Upper lobe of right lung (tissue), 1 donor: ENCODE data around the gene LUZP1. TPM values are rescaled to one million over a fixed set of nuclear protein-coding genes. Genes with fewer than 3 reads are reported as not detected.
A peak's percentile ranks its signal among the peaks of the same experiment; 100 is the strongest.

Experiments
- ATAC-seq: fragments of 200-7000 bp; cut with Tn5 transposase; one replicate; pipeline ENCODE4 v1.9.1; 2020; ENCODE audit warnings: mild to moderate bottlenecking, moderate library complexity
- DNase-seq: peaks from one replicate; pipeline ENCODE4 v3.0.0-alpha.2; 2020
- H3K27ac ChIP-seq: fragments of 200-600 bp; one replicate; pipeline ENCODE4 v1.8.0; 2022
- H3K27me3 ChIP-seq: fragments of 200-600 bp; one replicate; pipeline ENCODE4 v1.8.0; 2022; ENCODE audit warnings: mild to moderate bottlenecking
- H3K36me3 ChIP-seq: fragments of 200-600 bp; one replicate; pipeline ENCODE4 v1.8.0; 2022
- H3K4me1 ChIP-seq: fragments of 200-600 bp; one replicate; pipeline ENCODE4 v1.8.0; 2022
- H3K4me3 ChIP-seq: fragments of 200-600 bp; one replicate; pipeline ENCODE4 v1.8.0; 2022; ENCODE audit warnings: mild to moderate bottlenecking
- H3K9me3 ChIP-seq: fragments of 200-600 bp; one replicate; pipeline ENCODE4 v1.8.0; 2022
- intact Hi-C: fragments of 100-400 bp; cut with DNase I; formaldehyde crosslinking; loops from one replicate; pipeline ENCODE4 v1.11.0; 2022
- total RNA-seq: library from RNA; stranded (reverse); fragmentation: NEBNext Ultra II Directional; extraction: Animal tissue kit (Norgen Biotek cat#: 25700); gene quantifications from one replicate; pipeline ENCODE4 v1.2.1, GENCODE V29; 2021
- TF ChIP-seq, protein P1 (sequence below): fragments of 200-600 bp; IDR thresholded peaks from one replicate; pipeline ENCODE4 v1.8.0; 2022; ENCODE audit warnings: antibody characterized with exemption
- donor health status: DM: no; HTN: yes; CAD: no; lungs with severe emphysema.

The LUZP1 gene
- total RNA-seq, 1 donor from 2014 or later, result 36.4 TPM

DNA sequence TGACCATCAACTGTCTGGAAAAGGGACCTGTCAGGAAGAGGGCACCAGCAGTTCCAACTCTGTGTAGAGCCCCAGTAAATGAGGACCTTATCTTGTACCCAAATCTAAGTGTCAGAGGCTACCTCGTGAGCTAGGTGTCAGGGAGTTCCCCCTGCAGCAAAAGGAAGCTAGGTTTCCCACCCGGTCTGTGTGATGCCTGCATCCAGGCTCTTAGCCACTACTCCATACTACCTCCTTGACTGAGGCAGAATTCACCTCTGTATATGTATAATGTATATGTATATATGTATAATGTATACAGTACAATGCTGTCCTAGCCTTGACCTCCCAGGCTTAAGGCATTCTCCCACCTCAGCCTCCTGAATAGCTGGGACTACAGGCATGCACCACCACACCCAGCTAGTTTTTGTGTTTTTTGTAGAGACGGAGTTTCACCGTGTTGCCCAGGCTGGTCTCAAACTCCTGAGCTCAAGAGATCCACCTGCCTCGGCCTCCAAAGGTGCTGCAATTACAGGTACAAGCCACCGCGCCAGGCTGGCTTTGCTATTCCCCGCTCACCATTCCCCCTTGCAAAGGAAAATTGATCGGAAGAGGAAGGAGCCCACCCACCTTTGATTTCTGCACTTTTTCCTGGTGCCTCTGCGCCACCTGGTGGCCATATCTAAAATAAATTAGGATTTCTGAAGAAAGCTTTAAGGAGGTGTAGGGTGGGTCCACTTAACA is 15.7 kb upstream of the LUZP1 start:
- Histone ChIP-seq H3K27me3 (no peaks in the 10 kb centered on the region), H3K9me3 (no peaks in the 10 kb centered on the region), H3K36me3 (no peaks in the 10 kb centered on the region), H3K4me3 (peak overlapping the region; percentile 17), H3K27ac (no peak overlapping the region), H3K4me1 (peaks cover 5% of the 10 kb centered on the region)
- intact Hi-C loops, result no loop called here
- TF ChIP-seq, protein P1, sequence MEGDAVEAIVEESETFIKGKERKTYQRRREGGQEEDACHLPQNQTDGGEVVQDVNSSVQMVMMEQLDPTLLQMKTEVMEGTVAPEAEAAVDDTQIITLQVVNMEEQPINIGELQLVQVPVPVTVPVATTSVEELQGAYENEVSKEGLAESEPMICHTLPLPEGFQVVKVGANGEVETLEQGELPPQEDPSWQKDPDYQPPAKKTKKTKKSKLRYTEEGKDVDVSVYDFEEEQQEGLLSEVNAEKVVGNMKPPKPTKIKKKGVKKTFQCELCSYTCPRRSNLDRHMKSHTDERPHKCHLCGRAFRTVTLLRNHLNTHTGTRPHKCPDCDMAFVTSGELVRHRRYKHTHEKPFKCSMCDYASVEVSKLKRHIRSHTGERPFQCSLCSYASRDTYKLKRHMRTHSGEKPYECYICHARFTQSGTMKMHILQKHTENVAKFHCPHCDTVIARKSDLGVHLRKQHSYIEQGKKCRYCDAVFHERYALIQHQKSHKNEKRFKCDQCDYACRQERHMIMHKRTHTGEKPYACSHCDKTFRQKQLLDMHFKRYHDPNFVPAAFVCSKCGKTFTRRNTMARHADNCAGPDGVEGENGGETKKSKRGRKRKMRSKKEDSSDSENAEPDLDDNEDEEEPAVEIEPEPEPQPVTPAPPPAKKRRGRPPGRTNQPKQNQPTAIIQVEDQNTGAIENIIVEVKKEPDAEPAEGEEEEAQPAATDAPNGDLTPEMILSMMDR, result peak; percentile 81
- DNase-seq (no peak), ATAC-seq (peak; percentile 45)

DNA sequence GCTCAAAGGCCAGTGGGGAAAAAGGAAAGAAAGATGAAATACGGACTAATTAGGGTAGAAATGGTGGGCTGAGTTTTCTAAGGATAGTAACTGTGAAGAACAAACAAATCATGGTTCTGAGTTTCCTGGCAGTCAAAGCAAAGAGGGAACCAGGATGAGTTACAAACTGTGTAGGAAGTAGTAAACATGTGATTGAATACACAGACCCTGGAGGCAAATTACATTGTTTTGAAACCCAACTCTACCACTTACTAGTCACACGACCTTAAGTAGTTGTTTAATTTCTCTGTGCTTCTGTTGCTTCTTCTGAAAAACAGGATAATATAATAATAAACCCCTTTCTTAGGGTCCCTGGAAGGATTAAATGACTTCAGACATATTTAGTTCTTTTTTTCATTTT is 11.2 kb upstream of the LUZP1 start:
- H3K4me3 ChIP-seq, result no peak overlapping the region
- ATAC-seq, result no peak
- no peaks in the 10 kb centered on the region for H3K9me3 ChIP-seq
- peaks cover 5% of the 10 kb centered on the region for H3K4me1 ChIP-seq
- TF ChIP-seq, protein P1, result no peak
- no peak overlapping the region for H3K27ac ChIP-seq
- no peaks in the 10 kb centered on the region for H3K36me3 ChIP-seq
- intact Hi-C loops, result no loop called here
- no peaks in the 10 kb centered on the region for H3K27me3 ChIP-seq
- no peak for DNase-seq

DNA sequence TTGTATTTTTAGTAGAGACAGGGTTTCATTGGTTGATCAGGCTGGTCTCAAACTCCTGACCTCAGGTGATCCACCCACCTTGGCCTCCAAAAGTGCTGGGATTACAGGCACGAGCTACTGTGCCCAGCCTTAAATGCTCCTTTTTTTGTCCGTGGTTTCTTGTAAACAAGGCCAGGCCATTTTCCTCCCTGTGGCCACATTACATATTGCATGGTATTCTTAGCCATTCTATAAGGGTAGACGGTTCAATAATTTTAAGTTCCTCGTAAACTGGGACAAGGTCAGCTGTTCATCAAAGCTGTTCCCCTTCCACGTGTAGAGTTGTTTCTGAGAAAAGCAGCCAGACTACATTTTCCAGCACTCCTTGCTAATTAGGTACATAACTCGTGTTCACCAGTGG is 10.3 kb upstream of the LUZP1 start:
- DNase-seq, result no peak
- no peaks in the 10 kb centered on the region for H3K27me3 ChIP-seq
- intact Hi-C loops, result no loop called here
- no peaks in the 10 kb centered on the region for H3K9me3 ChIP-seq
- H3K4me3 ChIP-seq, result no peak overlapping the region
- peak overlapping the region; percentile 83 for H3K27ac ChIP-seq
- no peak for ATAC-seq
- no peaks in the 10 kb centered on the region for H3K36me3 ChIP-seq
- TF ChIP-seq, protein P1, result peak; percentile 18
- H3K4me1 ChIP-seq, result no peaks in the 10 kb centered on the region

- Histone ChIP-seq H3K36me3 (no peaks in the 10 kb centered on the region), H3K9me3 (no peaks in the 10 kb centered on the region), H3K4me1 (no peaks in the 10 kb centered on the region), H3K27me3 (no peaks in the 10 kb centered on the region), H3K27ac (peak overlapping the region; percentile 83), H3K4me3 (no peak overlapping the region)
- no peak for ATAC-seq
- no peak for DNase-seq
- intact Hi-C loops, result no loop called here
- TF ChIP-seq, protein P1, result no peak
Measured at GRCh38 chr1:23178414-23178813, 9.8 kb upstream of the LUZP1 start.

DNA sequence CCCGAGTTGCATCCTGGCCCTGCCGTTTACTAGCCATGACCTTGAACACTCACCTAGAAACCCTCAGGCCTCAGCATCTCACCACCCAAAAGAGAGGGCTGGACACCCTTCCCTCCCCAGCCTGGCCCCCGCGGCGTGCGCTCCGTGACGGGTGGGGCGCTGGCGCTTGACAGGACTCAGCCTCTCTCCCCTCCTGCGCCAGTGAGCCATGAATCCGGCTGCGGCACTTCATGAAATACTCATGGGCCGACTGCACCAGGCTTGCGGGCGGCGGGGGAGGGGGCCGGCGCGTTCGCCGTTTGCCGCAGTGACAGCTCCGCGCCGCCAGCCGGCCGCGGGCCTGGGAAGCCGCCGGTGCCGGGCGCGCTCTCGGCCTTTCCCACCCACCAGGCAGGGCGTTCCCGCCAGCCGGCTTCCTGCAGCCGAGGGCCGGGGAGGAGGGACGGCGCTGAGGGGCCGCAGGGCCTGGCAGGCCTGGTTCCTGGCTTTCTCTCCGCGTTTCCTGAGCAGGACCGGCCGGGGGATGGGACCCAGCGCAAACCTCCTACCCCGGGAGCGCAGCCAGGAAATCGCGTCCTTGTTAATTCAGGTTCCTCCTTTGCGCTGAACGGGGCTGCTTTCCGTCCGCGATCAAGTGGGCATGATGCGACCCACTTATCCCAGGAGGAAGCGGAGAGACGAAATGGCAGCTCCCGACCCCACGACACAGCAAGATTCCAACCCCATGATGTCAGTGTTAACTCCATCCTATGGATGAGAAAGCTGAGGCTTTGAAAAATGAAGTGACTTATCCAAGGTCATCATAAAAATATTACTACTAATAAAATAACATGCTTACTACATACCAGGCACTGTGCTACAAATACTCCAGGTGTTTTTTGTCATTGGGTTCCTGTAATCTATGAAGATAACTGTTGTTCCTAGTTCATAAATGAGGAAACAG is 9.1 kb upstream of the LUZP1 start:
- Histone ChIP-seq H3K4me3 (peak overlapping the region; percentile 58), H3K27me3 (no peaks in the 10 kb centered on the region), H3K4me1 (no peaks in the 10 kb centered on the region), H3K9me3 (no peaks in the 10 kb centered on the region), H3K27ac (peak overlapping the region; percentile 83), H3K36me3 (no peaks in the 10 kb centered on the region)
- ATAC-seq (peak; percentile 95), DNase-seq (peak; percentile 86)
- intact Hi-C loops, result no loop called here
- TF ChIP-seq, protein P1, result peak; percentile 25
